Measurements from ENCODE around the gene SMG9. TPM values are rescaled to one million over a fixed set of nuclear protein-coding genes. Genes with fewer than 3 reads are reported as not detected.
A peak's percentile ranks its signal among the peaks of the same experiment; 100 is the strongest.
"Not testable (repeated sequence)": the region's sequence is repeated elsewhere in the genome, so short reads cannot be mapped to it uniquely, and the experiment has no call there.

SMG9 gene
- polyA plus RNA-seq, 1 of the 3 experiments (the other 2 are of a cell fraction) = 24.3 TPM

DNA sequence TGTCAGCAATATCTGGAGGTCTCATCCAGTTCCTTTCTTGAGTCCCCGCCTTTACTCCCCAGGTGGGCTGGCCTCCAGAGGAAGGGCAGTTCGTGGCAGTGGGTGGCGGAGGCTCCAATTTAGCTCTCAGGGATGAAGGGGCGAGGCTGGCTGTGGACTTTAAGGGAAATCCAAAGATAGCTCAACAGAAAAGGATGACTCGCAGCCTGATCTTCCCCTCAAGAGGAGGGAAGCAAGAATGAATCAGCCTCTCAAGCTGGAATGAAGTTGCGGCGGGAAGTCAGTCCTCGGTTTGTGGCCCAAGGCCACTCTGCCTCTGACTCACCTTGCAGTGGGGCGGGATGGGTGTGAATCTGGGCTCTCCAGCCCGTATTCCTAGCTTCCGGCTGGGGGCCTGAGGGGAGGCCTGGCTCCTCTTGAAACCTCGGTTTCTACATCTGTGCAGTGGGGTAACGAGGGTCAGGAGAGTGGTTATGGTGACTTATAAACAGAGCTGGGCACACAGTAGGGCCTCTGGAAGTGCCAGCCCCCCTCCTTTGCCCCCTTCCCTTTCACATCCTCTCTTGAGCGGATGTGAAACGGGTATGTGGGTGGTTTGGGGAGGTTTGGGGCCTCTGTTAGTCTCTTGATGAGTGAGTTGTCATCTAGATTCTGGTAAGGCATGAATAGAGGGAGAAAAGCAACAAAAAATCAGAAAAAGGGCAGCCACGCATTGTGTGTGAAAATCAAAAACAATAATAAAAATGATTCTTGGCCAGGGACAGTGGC, 10.5 kb upstream of the SMG9 start (continued):
- TF ChIP-seq, protein P1, sequence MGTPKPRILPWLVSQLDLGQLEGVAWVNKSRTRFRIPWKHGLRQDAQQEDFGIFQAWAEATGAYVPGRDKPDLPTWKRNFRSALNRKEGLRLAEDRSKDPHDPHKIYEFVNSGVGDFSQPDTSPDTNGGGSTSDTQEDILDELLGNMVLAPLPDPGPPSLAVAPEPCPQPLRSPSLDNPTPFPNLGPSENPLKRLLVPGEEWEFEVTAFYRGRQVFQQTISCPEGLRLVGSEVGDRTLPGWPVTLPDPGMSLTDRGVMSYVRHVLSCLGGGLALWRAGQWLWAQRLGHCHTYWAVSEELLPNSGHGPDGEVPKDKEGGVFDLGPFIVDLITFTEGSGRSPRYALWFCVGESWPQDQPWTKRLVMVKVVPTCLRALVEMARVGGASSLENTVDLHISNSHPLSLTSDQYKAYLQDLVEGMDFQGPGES (IDR thresholded peaks at IDR 0.05; ENCODE audit: low read depth, low read length) = no peak
- no peak for TF ChIP-seq RAD21 (IDR thresholded peaks at IDR 0.05; ENCODE audit: low read length)
- peak; percentile 82 for TF ChIP-seq TCF12 (IDR thresholded peaks at IDR 0.05)
- TF ChIP-seq GABPA (IDR thresholded peaks at IDR 0.05; ENCODE audit: low read depth) = no peak
- no peak for TF ChIP-seq FOXM1 (IDR thresholded peaks at IDR 0.05; ENCODE audit: low read depth)
- no peak for TF ChIP-seq YY1 (IDR thresholded peaks at IDR 0.05; ENCODE audit: low read depth)
- peak; percentile 98 for TF ChIP-seq FOSL2 (IDR thresholded peaks at IDR 0.05; ENCODE audit: borderline replicate concordance, low read depth)
- TF ChIP-seq EZH2phosphoT487 (IDR thresholded peaks at IDR 0.05; ENCODE audit: borderline replicate concordance, low read depth) = no peak
- no peak for TF ChIP-seq RCOR1 (IDR thresholded peaks at IDR 0.05; ENCODE audit: low read length)
- peak; percentile 87; the same call in 1 of the 2 replicates for TF ChIP-seq MEF2A (IDR thresholded peaks at IDR 0.05; ENCODE audit: borderline replicate concordance, low read depth)
- TF ChIP-seq, protein P2, sequence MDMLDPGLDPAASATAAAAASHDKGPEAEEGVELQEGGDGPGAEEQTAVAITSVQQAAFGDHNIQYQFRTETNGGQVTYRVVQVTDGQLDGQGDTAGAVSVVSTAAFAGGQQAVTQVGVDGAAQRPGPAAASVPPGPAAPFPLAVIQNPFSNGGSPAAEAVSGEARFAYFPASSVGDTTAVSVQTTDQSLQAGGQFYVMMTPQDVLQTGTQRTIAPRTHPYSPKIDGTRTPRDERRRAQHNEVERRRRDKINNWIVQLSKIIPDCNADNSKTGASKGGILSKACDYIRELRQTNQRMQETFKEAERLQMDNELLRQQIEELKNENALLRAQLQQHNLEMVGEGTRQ (IDR thresholded peaks at IDR 0.05; ENCODE audit: borderline replicate concordance, low read depth, low read length) = no peak

DNA sequence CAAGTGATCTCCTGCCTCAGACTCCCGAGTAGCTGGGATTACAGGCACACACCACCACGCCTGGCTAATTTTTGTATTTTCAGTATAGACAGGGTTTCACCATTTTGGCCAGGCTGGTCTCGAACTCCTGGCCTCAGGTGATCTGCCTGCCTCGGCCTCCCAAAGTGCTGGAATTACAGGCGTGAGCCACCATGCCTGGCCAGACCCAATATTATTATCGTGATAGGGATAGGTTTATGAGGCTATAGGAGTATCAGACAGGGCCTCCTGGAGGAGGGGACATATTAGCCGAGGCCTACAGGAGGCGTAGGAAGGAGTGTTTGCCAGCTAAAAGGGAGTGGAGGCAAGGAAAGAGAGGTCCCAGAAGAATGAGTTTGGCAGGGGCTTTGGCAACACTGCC, 9.9 kb upstream of the SMG9 start:
- H3K9me2 ChIP-seq; H3K4me3 ChIP-seq (ENCODE audit: low read depth in 2 of 2, low read length in 1 of 2); DNase-seq; H3K9me3 ChIP-seq; POLR2A ChIA-PET; H3K79me2 ChIP-seq (ENCODE audit: insufficient read depth); H3K27me3 ChIP-seq (ENCODE audit: insufficient read depth); H4K20me1 ChIP-seq (ENCODE audit: insufficient read depth); H3K36me3 ChIP-seq (replicated peaks in 1 of 2; ENCODE audit: control insufficient read depth in 1 of 2, insufficient read depth in 2 of 2, low read length in 1 of 2): not testable (repeated sequence)
- Histone ChIP-seq H3F3A (replicated peaks; ENCODE audit: insufficient read depth) (peaks cover 34% of the 10 kb centered on the region), H3K9ac (peak overlapping the region; percentile 50), H3K27ac (ENCODE audit: low read depth in 2 of 2, low read length in 1 of 2) (peak overlapping the region; percentile 11 to 94; a peak in 3 of 4 replicates), H3K4me2 (peak overlapping the region; percentile 41), H3K4me1 (ENCODE audit: control insufficient read depth in 1 of 2, insufficient read depth in 2 of 2, low read depth in 1 of 2, low read length in 1 of 2) (peaks cover 0 to 21% of the 10 kb centered on the region in 2 experiments; a peak in 3 of 4 replicates), H2AFZ (ENCODE audit: low read depth) (0 out of 2 replicates have a peak overlapping the region, but pooled peaks have one; percentile 50)
- CTCF ChIA-PET = interaction anchor here (1.4 to 5.4 kb wide), 4 partner anchors 9 to 21 kb away, joined by 4 to 47 read pairs (median 34); partner anchors contain the start of gene SMG9
- 70% methylated on average over 8 of the region's 8 CpGs for WGBS (ENCODE audit: low lambda C conversion rate)

DNA sequence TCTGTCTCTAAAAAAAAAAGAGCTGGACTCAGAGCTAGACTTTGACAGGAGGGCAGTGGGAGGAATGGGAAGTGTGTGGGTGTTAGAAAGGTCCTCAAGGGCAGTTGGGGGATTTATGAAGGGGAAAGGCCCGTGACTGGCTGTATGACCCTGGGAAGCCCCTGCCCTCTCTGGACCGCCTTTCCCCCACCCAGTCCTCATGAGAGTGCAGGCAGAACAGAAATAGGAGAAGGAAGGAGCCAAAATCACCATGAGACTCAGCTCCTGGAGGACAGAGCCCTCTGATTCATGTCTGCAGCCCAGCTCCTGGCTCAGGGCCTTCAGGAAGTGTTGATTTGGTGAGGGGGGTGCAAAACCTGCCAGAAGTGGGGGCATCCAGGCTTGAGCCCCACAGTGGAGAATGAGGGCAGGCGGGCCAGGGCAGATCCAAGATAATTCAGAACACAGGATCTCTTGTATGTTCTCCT, 8.7 kb upstream of the SMG9 start:
- no peak overlapping the region for H3K4me3 ChIP-seq (ENCODE audit: low read depth in 2 of 2, low read length in 1 of 2)
- peaks cover 34% of the 10 kb centered on the region for H3F3A ChIP-seq (replicated peaks; ENCODE audit: insufficient read depth)
- H4K20me1 ChIP-seq (ENCODE audit: insufficient read depth) = no peaks in the 10 kb centered on the region
- 31% methylated on average over 2 of the region's 3 CpGs for WGBS (ENCODE audit: low lambda C conversion rate)
- no peaks in the 10 kb centered on the region for H3K9me2 ChIP-seq
- no peak for DNase-seq
- H3K9me3 ChIP-seq = no peaks in the 10 kb centered on the region
- POLR2A ChIA-PET = no interaction called here
- H3K27ac ChIP-seq (ENCODE audit: low read depth in 2 of 2, low read length in 1 of 2) = peak overlapping the region in 1 of 2 experiments; percentile 94; a peak in 2 of 4 replicates
- CTCF ChIA-PET = interaction anchor here (1.0 to 5.3 kb wide), 4 partner anchors 11 to 46 kb away, joined by 3 to 47 read pairs (median 11); no protein-coding TSS in a partner anchor
- no peaks in the 10 kb centered on the region for H3K79me2 ChIP-seq (ENCODE audit: insufficient read depth)
- peaks cover 0 to 30% of the 10 kb centered on the region in 2 experiments; a peak in 3 of 4 replicates for H3K4me1 ChIP-seq (ENCODE audit: control insufficient read depth in 1 of 2, insufficient read depth in 2 of 2, low read depth in 1 of 2, low read length in 1 of 2)
- TF ChIP-seq TCF12 (IDR thresholded peaks at IDR 0.05) = peak; percentile 38; the same call in 1 of the 2 replicates
- peak; percentile 68 for TF ChIP-seq NFIC (IDR thresholded peaks at IDR 0.05; ENCODE audit: borderline replicate concordance)
- TF ChIP-seq RCOR1 (IDR thresholded peaks at IDR 0.05; ENCODE audit: low read length) = no peak
- TF ChIP-seq EP300 (IDR thresholded peaks at IDR 0.05; ENCODE audit: borderline replicate concordance in 1 of 2, low read depth in 1 of 2, low read length in 1 of 2) = peak in 1 of 2 experiments; percentile 28; a peak in 1 of 4 replicates
- TF ChIP-seq NRF1 (IDR thresholded peaks at IDR 0.05; ENCODE audit: low read depth, low read length) = no peak
- peak; percentile 47; the same call in 1 of the 2 replicates for TF ChIP-seq FOSL2 (IDR thresholded peaks at IDR 0.05; ENCODE audit: borderline replicate concordance, low read depth)
- 0 out of 2 replicates have a peak overlapping the region, but pooled peaks have one; percentile 17 for H3K4me2 ChIP-seq
- H3K9ac ChIP-seq = peak overlapping the region; percentile 17; the same call in 1 of the 2 replicates
- H2AFZ ChIP-seq (ENCODE audit: low read depth) = peak overlapping the region; percentile 53; the same call in 1 of the 2 replicates
- H3K27me3 ChIP-seq (ENCODE audit: insufficient read depth) = no peaks in the 10 kb centered on the region
- H3K36me3 ChIP-seq (replicated peaks in 1 of 2; ENCODE audit: control insufficient read depth in 1 of 2, insufficient read depth in 2 of 2, low read length in 1 of 2) = no peaks in the 10 kb centered on the region

All from SK-N-SH (cell line).